Smooth muscle cell (in vitro differentiated cells): ENCODE results near the gene CD34. TPM values are rescaled to one million over a fixed set of nuclear protein-coding genes. Genes with fewer than 3 reads are reported as not detected.

Experiments
- DNase-seq: peaks from one replicate; lab custom pipeline; 2025; ENCODE audit not compliant: unreplicated experiment; lab: John Stamatoyannopoulos, UW
- H2AFZ ChIP-seq: fragments of 200-600 bp; sonication (generic); 2 replicates; pipeline ENCODE4 v1.6.0; 2016; ENCODE audit warnings: antibody characterized with exemption, low read depth, mild to moderate bottlenecking
- H3F3A ChIP-seq: fragments of 200-600 bp; sonication (generic); 2 replicates; pipeline ENCODE4 v1.6.0; 2017; ENCODE audit warnings: antibody characterized with exemption, low read depth
- H3K27ac ChIP-seq: fragments of 200-600 bp; sonication (generic); 2 replicates; pipeline ENCODE4 v1.5.1; 2016; ENCODE audit warnings: low read depth, mild to moderate bottlenecking
- H3K27me3 ChIP-seq: fragments of 200-600 bp; sonication (generic); 2 replicates; pipeline ENCODE4 v1.6.1; 2016; ENCODE audit warnings: low read depth, mild to moderate bottlenecking
- H3K36me3 ChIP-seq: fragments of 200-600 bp; sonication (generic); 2 replicates; pipeline ENCODE4 v1.5.1; 2016; ENCODE audit warnings: low read depth
- H3K4me1 ChIP-seq: fragments of 200-600 bp; sonication (generic); 2 replicates; pipeline ENCODE4 v1.5.1; 2016; ENCODE audit warnings: low read depth
- H3K4me2 ChIP-seq: fragments of 200-600 bp; sonication (generic); 2 replicates; pipeline ENCODE4 v1.6.0; 2016; ENCODE audit warnings: mild to moderate bottlenecking
- H3K4me3 ChIP-seq: fragments of 200-600 bp; sonication (generic); 2 replicates; pipeline ENCODE4 v1.5.1; 2016; ENCODE audit warnings: mild to moderate bottlenecking
- H3K79me2 ChIP-seq: fragments of 200-600 bp; sonication (generic); 2 replicates; pipeline ENCODE4 v1.6.0; 2016; ENCODE audit warnings: low read depth, mild to moderate bottlenecking
- H3K9ac ChIP-seq: fragments of 200-600 bp; sonication (generic); 2 replicates; pipeline ENCODE4 v1.6.0; 2016; ENCODE audit warnings: low read depth
- H3K9me3 ChIP-seq: fragments of 200-600 bp; sonication (generic); replicated peaks from 2 replicates; pipeline ENCODE4 v1.5.1; 2016; ENCODE audit warnings: low read depth
- H4K20me1 ChIP-seq: fragments of 200-600 bp; sonication (generic); 2 replicates; pipeline ENCODE4 v1.6.0; 2016; ENCODE audit warnings: low read depth
- WGBS: methylation state at CpG from one replicate; pipeline ENCODE4 v1.1.7; 2016; ENCODE audit warnings: low lambda C conversion rate; 5-methylcytosine and 5-hydroxymethylcytosine counted together
- polyA plus RNA-seq: library from polyadenylated mRNA; unstranded; fragments of >200 nt; fragmentation: Nextera tagmentation; extraction: Ambion mirVana; gene quantifications from 2 replicates; pipeline ENCODE4 v1.2.1, GENCODE V29; 2016
- total RNA-seq: library from RNA; depleted of rRNA; stranded (reverse); fragments of >200 nt; gene quantifications from 2 replicates; pipeline ENCODE4 v1.2.3, GENCODE V29; 2014
- TF ChIP-seq, protein P1 (sequence below): fragments of 200-600 bp; sonication (generic); IDR thresholded peaks from 2 replicates; pipeline ENCODE4 v1.5.1; 2017; ENCODE audit warnings: borderline replicate concordance, mild to moderate bottlenecking, antibody characterized with exemption; ENCODE audit not compliant: insufficient read depth, poor library complexity, severe bottlenecking

CD34 gene
- total and polyA plus RNA-seq, 2 experiments from 2014 or later, result not detected

- no peaks in the 10 kb centered on the region for H3K27me3 ChIP-seq
- H3K79me2 ChIP-seq, result no peaks in the 10 kb centered on the region
- H3K4me1 ChIP-seq, result peaks cover 3% of the 10 kb centered on the region
- TF ChIP-seq, protein P1, sequence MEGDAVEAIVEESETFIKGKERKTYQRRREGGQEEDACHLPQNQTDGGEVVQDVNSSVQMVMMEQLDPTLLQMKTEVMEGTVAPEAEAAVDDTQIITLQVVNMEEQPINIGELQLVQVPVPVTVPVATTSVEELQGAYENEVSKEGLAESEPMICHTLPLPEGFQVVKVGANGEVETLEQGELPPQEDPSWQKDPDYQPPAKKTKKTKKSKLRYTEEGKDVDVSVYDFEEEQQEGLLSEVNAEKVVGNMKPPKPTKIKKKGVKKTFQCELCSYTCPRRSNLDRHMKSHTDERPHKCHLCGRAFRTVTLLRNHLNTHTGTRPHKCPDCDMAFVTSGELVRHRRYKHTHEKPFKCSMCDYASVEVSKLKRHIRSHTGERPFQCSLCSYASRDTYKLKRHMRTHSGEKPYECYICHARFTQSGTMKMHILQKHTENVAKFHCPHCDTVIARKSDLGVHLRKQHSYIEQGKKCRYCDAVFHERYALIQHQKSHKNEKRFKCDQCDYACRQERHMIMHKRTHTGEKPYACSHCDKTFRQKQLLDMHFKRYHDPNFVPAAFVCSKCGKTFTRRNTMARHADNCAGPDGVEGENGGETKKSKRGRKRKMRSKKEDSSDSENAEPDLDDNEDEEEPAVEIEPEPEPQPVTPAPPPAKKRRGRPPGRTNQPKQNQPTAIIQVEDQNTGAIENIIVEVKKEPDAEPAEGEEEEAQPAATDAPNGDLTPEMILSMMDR, result no peak
- H3K9me3 ChIP-seq, result no peaks in the 10 kb centered on the region
- H3K4me3 ChIP-seq, result no peak overlapping the region
- H3K9ac ChIP-seq, result no peak overlapping the region
- no peak overlapping the region for H2AFZ ChIP-seq
- no peaks in the 10 kb centered on the region for H3K36me3 ChIP-seq
- no peaks in the 10 kb centered on the region for H4K20me1 ChIP-seq
- no peak for DNase-seq
- no peak overlapping the region for H3K27ac ChIP-seq
- H3F3A ChIP-seq, result no peaks in the 10 kb centered on the region
- H3K4me2 ChIP-seq, result no peak overlapping the region
- 91% methylated on average over 4 of the region's 4 CpGs for WGBS
Measured at GRCh38 chr1:207870306-207871031, 40.5 kb downstream of the CD34 start.

- peak overlapping the region; percentile 47 for H2AFZ ChIP-seq
- H3F3A ChIP-seq, result no peaks in the 10 kb centered on the region
- H3K4me3 ChIP-seq, result no peak overlapping the region
- no peak overlapping the region for H3K27ac ChIP-seq
- no peak overlapping the region for H3K9ac ChIP-seq
- H3K4me2 ChIP-seq, result no peak overlapping the region
- no peaks in the 10 kb centered on the region for H3K36me3 ChIP-seq
- H3K27me3 ChIP-seq, result no peaks in the 10 kb centered on the region
- no peaks in the 10 kb centered on the region for H3K9me3 ChIP-seq
- TF ChIP-seq, protein P1, result no peak
- DNase-seq, result no peak
- 92% methylated on average over 6 of the region's 6 CpGs for WGBS
- H3K79me2 ChIP-seq, result no peaks in the 10 kb centered on the region
- H4K20me1 ChIP-seq, result no peaks in the 10 kb centered on the region
- peaks cover 3% of the 10 kb centered on the region for H3K4me1 ChIP-seq
Measured at GRCh38 chr1:207869859-207870258, 41.1 kb downstream of the CD34 start.

DNA sequence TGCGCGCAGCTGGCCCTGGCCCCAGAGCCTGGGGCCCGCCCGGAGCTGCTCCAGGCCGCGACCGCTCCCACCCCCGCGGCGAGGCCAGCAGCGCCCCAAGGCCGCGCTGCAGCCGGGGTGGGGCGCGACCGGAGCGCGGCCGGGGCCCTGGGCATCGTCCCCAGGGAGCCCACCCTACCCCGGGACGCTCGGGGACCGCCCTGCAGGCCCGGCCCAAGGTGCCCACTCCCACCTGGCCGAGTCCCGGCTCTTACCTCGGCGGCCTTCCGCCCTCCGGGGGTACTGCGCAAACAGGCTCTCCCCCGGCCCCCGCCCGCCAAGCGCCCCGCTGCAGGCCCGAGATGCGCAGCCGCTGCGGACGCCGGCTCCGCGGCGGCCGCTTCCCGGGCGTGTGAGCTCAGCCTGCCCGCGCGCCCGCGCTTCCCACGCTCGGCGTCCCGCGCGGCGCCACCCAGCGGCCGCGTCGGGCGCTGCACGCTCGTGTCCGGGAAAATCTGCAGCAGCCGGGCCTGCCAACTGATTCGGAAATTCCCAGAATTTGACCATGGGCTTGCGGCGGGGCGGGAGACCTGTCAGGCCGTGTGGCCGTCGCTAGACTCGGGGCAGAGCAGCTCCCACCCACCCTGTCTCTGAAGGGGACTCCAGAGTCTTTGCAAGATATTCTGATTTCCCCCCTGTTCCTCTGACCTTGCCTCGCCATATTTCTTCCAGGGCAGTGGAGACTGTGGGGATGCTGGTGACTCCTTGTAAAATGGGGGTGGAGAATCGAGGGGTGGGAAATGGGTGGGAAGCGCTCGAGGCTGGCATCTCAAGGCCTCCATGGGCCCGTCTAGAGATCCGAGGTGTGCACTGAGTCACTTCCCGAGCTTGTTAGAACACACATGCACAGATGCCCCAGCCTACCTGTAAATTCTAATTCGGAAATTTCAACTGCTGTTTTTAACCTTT, 41.9 kb downstream of the CD34 start:
- H3K4me3 ChIP-seq, result peak overlapping the region; percentile 73
- TF ChIP-seq, protein P1, result peak; percentile 71
- H3K36me3 ChIP-seq, result no peaks in the 10 kb centered on the region
- no peaks in the 10 kb centered on the region for H4K20me1 ChIP-seq
- no peaks in the 10 kb centered on the region for H3K27me3 ChIP-seq
- no peaks in the 10 kb centered on the region for H3F3A ChIP-seq
- no peak overlapping the region for H3K27ac ChIP-seq
- H3K4me1 ChIP-seq, result peaks cover 3% of the 10 kb centered on the region
- no peaks in the 10 kb centered on the region for H3K79me2 ChIP-seq
- no peak overlapping the region for H3K9ac ChIP-seq
- H3K9me3 ChIP-seq, result no peaks in the 10 kb centered on the region
- WGBS, result 8% methylated on average over 56 of the region's 87 CpGs
- H2AFZ ChIP-seq, result peak overlapping the region; percentile 47
- peak overlapping the region; percentile 94 for H3K4me2 ChIP-seq
- DNase-seq, result peak; percentile 60
